Stimulated activated CD4-positive, alpha-beta T cell treated with anti-CD3 and anti-CD28 coated beads, Interleukin-12 subunit alpha, Interleukin-12 subunit beta, amount 100 ng/mL, for 4 hours (primary cell): Measurements from ENCODE around the gene CANT1.

Experiments
- DNase-seq: peaks from one replicate; pipeline ENCODE4 v3.0.0-alpha.2; 2020

CANT1 gene

GRCh38 chr17:78993981-78994671, 15.4 kb downstream of the CANT1 start:
- DNase-seq, result no peak

- DNase-seq, result peak; percentile 60
These were observed 16.2 kb downstream of the CANT1 start for GRCh38 chr17:78993241-78993956.

DNA sequence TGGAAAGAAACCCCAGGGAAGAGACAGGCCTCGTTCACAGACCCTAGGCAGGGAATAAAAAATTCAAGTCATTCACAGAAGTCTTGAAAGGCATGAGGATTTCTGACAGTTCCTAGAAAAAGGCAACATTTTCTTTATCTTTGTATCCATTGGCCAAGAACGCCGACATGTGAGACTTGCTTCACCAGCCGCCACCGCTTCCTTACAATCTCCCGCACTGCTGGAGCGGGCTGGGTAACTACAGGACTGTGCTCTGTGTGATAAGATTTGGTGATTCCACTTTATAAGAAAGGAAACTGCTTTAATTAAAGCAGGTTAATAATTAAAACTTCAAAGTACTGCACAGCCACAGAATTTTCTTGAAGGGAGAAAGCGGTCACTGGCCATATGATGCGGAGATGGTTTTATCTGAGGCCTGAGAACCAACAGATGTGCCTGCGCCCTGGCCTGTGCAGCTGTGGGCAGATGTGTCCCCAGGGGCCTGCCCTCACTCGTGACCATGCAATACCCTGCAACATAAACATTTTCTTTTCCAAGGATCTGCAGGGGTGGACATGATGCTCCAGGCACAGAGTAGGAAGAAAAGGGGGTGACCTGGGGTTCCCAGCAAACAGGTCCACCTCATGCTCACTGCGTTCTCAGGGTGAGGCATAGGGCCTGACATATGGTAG, 16.9 kb downstream of the CANT1 start:
- no peak for DNase-seq

DNA sequence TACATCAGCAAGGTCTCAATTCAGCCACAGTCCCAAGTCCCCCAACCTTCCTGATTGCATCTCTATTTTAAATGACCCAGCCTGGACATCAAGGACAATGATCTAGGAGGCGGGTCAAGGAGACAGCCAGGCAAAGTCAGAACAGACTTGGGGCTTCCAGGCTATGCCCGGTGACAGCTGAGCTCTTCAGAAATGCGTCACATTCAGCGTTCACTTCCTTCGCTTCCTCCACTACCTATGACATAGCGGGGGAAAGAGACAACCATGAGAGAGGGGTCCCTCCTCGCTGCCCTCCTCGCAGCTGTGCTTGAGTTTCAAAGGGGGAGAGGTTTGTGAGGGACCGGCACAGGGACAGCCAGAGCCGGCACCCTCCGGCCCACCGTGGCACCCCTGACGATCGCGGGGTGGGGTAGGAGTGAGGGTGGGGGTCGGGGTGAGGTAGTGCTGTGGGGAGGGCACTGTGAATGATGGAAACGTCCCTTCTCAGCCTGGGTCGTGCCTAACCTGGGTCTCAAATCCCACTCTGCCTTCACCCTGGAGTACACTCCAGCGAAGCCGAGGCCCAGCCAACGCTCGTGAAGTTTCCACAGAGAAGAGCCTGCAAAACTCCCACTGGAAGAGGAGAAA, 17.5 kb downstream of the CANT1 start:
- DNase-seq, result no peak

- no peak for DNase-seq
These were observed 18.4 kb downstream of the CANT1 start for GRCh38 chr17:78991017-78991738.

- no peak for DNase-seq
These were observed 19.1 kb downstream of the CANT1 start for GRCh38 chr17:78990349-78991016.

DNA sequence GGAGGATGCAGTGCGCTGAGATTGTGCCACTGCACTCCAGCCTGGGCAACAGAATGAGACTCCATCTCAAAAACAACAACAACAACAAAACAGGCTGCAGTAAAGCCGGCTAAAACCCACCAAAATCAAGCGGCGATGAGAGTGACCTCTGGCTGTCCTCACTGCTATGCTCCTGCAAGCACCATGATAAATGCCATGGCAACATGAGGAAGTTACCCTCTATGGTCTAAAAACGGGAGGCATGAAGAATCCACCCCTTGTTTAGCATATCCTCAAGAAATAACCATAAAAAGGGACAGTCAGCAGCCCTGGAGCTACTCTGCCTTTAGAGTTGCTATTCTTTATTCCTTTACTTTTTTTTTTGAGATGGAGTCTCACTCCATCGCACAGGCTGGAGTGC, 21.4 kb downstream of the CANT1 start:
- no peak for DNase-seq

- DNase-seq, result no peak
These were observed 22.8 kb downstream of the CANT1 start for GRCh38 chr17:78986649-78987328.

GRCh38 chr17:78986048-78986648, 23.4 kb downstream of the CANT1 start:
- no peak for DNase-seq

GRCh38 chr17:78985395-78985794, 24.2 kb downstream of the CANT1 start:
- no peak for DNase-seq

- no peak for DNase-seq
These were observed 28.3 kb downstream of the CANT1 start for GRCh38 chr17:78981010-78981888.

DNA sequence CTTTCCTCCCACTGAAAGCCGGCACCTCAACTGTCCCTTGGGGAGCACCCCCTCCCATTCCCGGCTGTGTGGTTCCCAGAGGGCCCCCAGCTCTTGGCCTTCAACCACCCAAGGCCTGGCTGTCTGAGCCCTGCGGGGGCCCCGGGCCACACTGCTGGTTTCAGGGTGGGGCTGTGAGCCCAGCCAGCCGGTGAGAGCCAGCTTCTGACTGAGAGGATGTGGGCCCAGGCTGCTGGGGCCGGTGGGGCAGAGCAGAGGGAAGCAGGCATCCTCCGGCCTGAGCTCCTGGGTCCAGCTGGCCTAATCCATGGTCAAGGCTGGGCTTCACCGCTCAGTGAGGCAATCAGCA, 29.0 kb downstream of the CANT1 start:
- no peak for DNase-seq

- DNase-seq, result no peak
These were observed 29.6 kb downstream of the CANT1 start, which contains the start of gene LGALS3BP for GRCh38 chr17:78979780-78980623. Gene LGALS3BP, minus strand, starts transcription at chr17:78979923. Its CDS starts 2,732 bp downstream, at chr17:78977191.

- DNase-seq, result no peak
These were observed 31.3 kb downstream of the CANT1 start for GRCh38 chr17:78977997-78978973.

GRCh38 chr17:78977681-78977943, 32.0 kb downstream of the CANT1 start:
- no peak for DNase-seq

DNA sequence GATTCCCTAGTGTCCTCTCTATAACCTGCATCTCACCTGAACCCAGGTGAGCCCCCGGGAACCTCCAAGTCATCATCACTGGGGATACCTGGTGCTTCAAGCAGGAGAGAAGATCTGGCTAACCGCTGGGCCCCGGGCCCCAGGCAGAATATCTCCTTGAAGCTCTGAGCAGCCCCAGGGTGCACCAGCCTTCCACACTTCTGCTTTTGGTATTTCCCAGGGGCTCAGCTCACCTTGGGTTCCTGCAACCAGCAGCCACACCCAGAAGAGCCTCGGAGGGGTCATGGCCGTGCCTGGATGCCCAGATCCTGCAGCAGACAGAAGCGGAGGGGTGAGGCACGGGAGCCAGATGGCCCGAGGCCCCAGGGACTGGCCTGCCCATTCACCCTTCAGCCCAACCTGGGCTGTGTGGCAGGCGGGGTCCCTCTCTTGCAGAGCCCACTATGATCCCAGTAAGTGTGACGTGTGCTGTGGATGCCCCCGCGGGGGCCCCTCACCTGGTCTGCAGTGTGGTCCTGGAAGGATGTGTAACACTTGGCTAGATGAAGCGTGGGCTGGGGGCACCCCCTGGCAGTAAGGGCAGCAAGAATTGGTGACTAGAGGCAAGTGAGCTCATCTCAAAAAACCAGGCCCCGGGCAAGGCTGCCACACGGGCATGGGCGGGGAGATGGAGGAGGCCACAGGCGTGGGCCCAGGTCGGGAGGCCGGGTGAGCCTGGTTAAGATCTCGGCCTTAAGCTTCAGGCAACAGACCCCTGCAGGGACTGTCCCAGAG, 32.5 kb downstream of the CANT1 start:
- no peak for DNase-seq
